ENCODE data around the gene FTCDNL1.

FTCDNL1 gene

DNA sequence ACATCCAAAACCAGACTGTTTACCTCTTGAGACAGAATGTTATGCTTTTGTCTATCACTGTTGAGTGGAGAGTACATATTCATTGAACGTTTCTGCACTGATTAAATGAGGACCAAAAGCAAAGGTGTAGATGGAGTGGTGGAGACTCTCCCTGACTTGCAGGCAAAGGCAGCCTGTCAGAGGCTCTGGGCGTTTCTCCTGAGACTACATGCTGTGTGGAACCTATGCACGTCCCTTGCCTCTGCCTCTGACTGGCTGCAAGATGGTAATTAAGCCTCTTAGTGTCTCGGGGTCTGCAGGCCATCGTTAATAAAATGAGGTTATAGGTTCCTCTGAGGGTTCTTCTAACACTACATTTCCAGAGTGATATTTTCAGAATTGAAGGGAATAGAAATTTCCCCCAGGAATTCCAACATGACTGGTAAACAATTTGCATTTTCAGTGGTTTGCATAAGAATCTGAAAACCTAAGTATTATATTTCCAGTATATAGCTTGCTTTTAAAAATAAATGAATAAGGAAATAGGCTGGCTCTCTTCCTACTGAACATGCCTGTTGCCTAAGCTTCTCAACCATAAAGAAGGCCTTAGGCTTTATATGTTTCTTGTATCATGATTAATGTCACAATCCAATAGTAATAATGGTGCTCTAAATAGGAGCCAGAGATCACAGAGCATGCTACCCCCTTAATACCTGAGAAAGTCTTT is 107.4 kb downstream of the FTCDNL1 start:
- Mint-ChIP-seq H3K4me1 (peaks cover 21% of the 10 kb centered on the region), H3K4me3 (no peak overlapping the region), H3K27me3 (ENCODE audit: low read depth) (peaks cover 44% of the 10 kb centered on the region), H3K9me3 (no peaks in the 10 kb centered on the region), H3K27ac (no peak overlapping the region), H3K36me3 (ENCODE audit: low read depth) (no peaks in the 10 kb centered on the region)
- TF ChIP-seq CTCF (IDR thresholded peaks at IDR 0.05; ENCODE audit: unreplicated experiment in 3 of 3) = no peak

GRCh38 chr2:199742884-199743283 is 108.1 kb downstream of the FTCDNL1 start:
- no peak for TF ChIP-seq CTCF (IDR thresholded peaks at IDR 0.05; ENCODE audit: unreplicated experiment in 3 of 3)
- peaks cover 44% of the 10 kb centered on the region for H3K27me3 Mint-ChIP-seq (ENCODE audit: low read depth)
- no peak overlapping the region for H3K4me3 Mint-ChIP-seq
- no peaks in the 10 kb centered on the region for H3K9me3 Mint-ChIP-seq
- no peak overlapping the region for H3K27ac Mint-ChIP-seq
- H3K4me1 Mint-ChIP-seq = peaks cover 20% of the 10 kb centered on the region
- no peaks in the 10 kb centered on the region for H3K36me3 Mint-ChIP-seq (ENCODE audit: low read depth)

DNA sequence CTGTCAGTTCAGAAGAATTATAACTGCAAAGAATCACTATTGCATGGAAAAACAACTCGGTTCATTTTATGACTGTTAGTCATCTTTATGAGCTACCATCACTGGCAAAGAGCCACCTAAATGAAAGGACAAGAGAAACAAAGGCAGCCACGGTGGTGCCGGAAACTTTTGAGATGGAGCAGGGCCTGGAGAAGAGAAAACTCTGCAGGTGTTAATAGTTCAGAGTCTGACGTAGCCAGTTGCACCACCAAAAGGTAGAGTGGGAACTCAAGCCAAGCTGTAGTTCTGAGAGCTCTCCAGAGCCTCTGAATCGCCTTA is 110.9 kb downstream of the FTCDNL1 start:
- Mint-ChIP-seq H3K27ac (no peak overlapping the region), H3K4me3 (no peak overlapping the region), H3K27me3 (ENCODE audit: low read depth) (peaks cover 48% of the 10 kb centered on the region), H3K9me3 (no peaks in the 10 kb centered on the region), H3K4me1 (no peaks in the 10 kb centered on the region), H3K36me3 (ENCODE audit: low read depth) (no peaks in the 10 kb centered on the region)
- TF ChIP-seq CTCF (IDR thresholded peaks at IDR 0.05; ENCODE audit: unreplicated experiment in 3 of 3) = no peak

GRCh38 chr2:199739413-199740110 is 111.4 kb downstream of the FTCDNL1 start:
- TF ChIP-seq CTCF (IDR thresholded peaks at IDR 0.05; ENCODE audit: unreplicated experiment in 3 of 3) = peak; percentile 90 to 96 (median 96)
- Mint-ChIP-seq H3K27ac (no peak overlapping the region), H3K9me3 (no peaks in the 10 kb centered on the region), H3K4me3 (no peak overlapping the region), H3K4me1 (no peaks in the 10 kb centered on the region), H3K27me3 (ENCODE audit: low read depth) (peaks cover 48% of the 10 kb centered on the region), H3K36me3 (ENCODE audit: low read depth) (no peaks in the 10 kb centered on the region)

DNA sequence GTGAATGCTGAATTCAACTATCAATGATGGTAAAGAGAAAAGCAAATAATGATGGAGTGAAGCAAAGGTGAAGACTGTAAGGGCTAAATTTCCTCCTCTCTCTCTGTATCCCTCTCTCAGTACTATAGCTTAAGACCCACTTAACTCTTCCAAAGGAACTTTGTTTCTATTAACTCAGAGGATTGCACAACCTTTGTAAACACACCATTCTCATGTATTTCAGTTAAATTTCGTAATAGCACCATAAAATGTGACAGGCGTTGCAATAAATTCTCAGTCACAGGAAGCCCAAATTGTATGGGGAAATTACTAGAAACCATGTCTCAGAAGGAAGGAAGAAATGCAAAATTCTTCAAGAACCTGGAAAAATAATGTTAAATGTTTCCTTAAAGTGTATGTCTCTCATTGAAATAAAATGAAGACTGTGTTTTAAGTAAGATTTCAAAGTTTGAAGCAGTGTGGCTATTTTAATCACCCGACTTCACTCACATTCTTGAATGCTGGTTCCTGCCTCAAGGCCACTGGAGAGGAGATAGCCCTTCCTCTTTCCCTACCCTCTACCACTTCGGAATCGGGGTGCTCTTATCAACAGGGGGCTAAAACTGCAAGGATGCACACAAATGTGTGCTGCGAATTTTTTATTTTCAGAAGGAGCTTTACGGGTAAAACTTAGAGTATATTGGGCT is 112.1 kb downstream of the FTCDNL1 start:
- Mint-ChIP-seq H3K4me3 (no peak overlapping the region), H3K4me1 (no peaks in the 10 kb centered on the region), H3K9me3 (no peaks in the 10 kb centered on the region), H3K27ac (no peak overlapping the region), H3K36me3 (ENCODE audit: low read depth) (no peaks in the 10 kb centered on the region), H3K27me3 (ENCODE audit: low read depth) (peaks cover 48% of the 10 kb centered on the region)
- TF ChIP-seq CTCF (IDR thresholded peaks at IDR 0.05; ENCODE audit: unreplicated experiment in 3 of 3) = no peak
